OCI-M2 (cell line): ENCODE measurements around the gene WDR45B.
"Not testable (repeated sequence)": the region's sequence is repeated elsewhere in the genome, so short reads cannot be mapped to it uniquely, and the experiment has no call there.

Experiments
- DNase-seq: peaks from one replicate; lab custom pipeline; 2025; ENCODE audit not compliant: unreplicated experiment; lab: John Stamatoyannopoulos, UW

The WDR45B gene

DNA sequence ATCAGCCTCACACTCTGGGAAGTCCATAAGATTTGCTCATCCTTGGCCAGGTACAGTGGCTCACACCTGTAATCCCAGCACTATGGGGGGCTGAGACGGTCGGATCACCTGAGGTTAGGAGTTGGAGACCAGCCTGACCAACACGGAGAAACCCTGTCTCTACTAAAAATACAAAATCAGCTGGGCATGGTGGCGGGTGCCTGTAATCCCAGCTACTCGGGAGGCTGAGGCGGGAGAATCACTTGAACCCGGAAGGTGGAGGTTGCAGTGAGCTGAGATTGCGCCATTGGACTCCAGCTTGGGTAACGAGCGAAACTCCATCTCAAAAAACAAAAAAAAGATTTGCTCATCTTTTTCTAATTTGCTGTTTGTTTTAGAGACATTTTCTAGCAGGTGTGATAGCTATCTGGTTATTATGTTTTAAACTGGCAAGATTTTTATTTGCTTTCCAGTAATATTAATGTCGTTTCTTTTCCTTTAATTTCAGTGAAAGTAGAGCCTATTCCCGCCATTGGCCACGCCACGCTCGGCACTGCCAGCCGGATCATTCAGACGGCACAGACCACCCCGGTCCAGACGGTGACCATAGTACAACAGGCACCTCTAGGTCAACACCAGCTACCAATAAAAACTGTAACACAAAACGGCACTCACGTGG lies 61.5 kb downstream of the WDR45B start:
- DNase-seq: no peak

GRCh38 chr17:82585935-82586575 lies 62.2 kb downstream of the WDR45B start:
- DNase-seq: not testable (repeated sequence)

DNA sequence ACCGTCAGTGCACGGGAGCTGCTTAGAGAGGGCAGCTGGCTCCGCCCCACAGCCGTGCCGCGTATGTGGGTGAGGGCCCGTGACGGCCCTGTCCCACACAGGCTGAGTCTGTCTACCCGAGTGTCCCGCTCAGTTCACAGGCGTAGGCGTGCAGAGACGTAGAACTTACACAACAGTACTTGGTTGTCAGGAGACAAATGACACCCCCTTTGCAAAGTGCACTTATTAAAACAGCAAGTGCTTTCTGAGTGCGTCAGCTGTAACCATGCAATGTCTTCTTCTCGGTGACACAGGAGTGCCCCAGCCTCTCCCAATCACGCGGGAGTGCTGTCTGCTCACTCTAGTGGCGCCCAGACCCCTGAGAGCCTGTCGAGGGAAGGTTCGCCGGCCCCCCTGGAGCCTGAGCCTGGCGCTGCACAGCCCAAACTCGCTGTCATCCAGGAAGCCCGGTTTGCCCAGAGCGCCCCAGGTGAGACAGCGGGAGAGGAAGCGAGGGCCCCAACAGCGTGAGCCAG lies 64.5 kb downstream of the WDR45B start:
- no peak for DNase-seq

DNA sequence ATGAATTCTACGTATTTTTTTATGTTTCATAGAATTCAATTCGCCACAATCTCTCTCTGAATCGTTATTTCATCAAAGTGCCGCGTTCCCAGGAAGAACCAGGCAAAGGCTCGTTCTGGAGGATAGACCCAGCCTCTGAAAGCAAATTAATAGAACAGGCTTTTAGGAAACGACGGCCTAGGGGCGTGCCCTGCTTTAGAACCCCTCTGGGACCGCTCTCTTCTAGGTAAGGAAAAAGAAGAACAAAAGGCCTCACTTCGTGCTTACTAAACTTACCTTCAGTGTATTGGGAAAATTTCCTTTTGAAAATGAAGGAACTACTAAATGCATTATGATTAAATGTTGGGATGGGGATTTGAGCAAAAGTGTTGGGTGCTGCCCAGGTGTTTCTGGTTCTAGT lies 65.5 kb downstream of the WDR45B start:
- no peak for DNase-seq

DNA sequence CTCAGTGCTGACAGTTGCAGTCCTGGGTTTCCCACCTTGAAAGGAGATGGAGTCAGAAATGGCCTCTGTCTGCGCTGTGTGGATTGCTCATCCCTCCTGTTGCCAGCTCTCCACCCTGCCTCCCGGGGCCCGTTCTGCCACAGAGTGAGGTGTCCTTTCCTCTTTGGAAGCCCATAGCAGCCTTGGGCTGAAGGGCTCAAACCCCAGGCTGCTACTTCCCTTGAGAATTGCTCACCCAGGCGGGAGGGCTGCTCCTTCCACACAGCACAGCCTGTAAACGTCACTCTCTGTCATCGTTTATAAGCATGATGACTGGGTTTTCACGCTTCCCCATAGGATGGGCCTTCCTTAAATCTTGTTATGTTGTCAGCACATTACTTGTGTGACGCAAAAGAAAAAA lies 66.0 kb downstream of the WDR45B start:
- no peak for DNase-seq

GRCh38 chr17:82579969-82580368 lies 68.3 kb downstream of the WDR45B start:
- not testable (repeated sequence) for DNase-seq

DNA sequence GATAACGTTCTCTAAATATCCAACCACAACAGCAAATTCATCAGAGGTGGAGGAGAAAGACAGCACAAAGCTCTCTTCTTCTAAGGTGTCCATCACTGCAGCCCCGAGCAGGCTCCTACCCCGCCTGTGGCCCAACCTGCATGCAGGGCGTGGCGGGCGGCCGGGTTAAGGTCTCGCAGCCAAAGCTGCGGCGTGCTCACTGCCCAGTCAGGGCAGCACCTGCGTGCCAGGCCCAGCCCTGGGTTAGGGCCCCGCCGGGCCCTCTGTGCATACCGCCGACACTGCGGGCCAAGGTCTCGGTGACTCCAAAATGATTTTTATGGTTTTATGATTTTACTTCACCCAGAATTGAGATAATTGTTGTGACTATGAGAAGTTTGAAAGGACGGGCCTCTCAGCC lies 70.9 kb downstream of the WDR45B start:
- no peak for DNase-seq

DNA sequence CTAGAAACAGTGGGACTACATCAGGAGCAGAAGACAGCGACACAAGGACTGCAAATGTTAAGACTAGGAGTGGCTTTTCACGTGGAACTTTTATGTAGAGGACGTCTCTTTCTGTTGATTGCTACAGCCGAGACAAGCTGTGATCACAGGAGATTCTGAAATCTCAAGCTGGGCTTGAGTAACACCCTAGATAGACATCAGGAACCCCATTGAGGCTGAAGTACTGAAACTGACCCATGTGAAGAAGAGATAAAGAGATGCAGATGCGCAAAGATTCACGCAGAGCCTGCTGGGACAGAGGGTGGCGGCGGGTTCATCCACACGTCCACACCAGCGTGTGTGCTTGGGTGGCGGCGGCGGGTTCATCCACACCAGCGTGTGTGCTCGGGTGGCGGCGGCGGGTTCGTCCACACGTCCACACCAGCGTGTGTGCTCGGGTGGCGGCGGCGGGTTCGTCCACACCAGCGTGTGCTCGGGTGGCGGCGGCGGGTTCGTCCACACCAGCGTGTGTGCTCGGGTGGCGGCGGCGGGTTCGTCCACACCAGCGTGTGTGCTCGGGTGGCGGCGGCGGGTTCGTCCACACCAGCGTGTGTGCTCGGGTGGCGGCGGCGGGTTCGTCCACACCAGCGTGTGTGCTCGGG lies 72.5 kb downstream of the WDR45B start:
- DNase-seq: not testable (repeated sequence)

DNA sequence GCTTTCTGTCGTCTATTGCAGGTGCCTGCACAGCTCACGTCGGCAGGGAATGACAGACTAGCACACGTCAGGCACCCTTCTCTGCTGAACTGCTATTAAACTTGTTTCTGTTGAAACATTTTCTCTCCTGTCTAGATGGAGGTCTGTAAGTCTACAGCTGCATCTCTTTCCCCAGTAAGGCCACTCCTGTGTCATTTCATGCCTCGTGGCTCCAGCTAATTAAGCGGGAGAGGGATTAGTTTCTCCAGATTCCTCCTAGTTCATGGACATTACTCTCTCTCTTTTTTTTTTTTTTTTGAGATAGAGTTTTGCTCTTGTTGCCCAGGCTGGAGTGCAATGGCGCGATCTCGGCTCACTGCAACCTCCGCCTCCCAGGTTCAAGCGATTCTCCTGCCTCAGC lies 74.2 kb downstream of the WDR45B start:
- no peak for DNase-seq

- DNase-seq: no peak
Measured at GRCh38 chr17:82571855-82572254, 76.4 kb downstream of the WDR45B start.

DNA sequence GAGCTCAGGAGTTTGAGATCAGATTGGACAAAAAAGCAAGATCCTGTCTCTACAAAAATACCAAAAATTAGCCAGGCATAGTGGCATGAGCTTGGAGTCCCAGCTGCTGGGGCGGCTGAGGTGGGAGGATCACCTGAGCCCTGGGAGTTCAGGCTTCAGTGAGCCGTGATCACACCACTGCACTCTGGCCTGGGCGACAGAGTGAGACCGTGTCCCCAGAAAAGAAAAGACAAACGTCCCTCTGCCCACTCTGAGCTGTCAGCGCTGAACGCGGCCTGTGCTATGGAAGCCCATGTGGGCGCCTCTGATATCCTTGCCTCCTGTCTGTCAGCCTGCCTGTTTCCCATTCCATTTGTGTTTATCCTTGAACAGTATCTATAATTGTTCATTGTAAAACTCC lies 78.0 kb downstream of the WDR45B start:
- DNase-seq: no peak

DNA sequence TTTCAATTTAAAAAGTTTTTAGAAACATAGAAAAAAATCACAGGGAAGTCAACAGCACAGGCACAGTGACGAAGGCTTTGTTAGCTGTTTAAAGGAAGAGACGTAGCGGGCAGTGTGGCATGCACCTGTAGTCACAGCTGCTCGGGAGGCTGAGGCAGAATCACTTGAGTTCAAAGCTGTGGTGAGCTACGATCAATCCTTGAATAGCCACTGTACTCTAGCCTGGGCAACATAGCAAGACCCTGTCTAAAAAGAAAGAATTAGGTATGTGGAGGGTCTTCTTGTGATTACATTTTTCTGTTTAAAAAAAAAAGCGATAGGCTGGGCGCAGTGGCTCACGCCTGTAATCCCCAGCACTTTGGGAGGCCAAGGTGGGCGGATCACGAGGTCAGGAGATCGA lies 78.6 kb downstream of the WDR45B start:
- DNase-seq: no peak

DNA sequence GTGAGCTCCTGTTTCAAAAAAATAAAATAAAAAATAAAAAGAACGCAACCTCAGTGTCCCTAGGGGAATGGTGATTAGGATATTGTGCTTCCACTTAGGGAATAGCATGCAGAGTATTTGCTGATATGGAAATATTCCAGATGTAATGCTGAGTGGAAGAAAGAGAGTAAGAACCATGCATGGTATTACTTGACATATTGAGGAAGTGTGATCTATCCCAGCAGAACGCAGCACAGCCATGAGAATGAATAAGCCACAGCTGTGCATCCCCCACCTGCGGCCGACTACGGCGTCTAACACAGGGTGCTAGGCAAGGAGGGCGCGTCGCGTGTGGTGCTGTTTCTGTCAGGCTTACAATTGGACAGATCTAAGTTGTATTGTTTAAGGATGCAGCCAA lies 79.2 kb downstream of the WDR45B start:
- no peak for DNase-seq

- no peak for DNase-seq
Measured at GRCh38 chr17:82567286-82567685, 81.0 kb downstream of the WDR45B start.

DNA sequence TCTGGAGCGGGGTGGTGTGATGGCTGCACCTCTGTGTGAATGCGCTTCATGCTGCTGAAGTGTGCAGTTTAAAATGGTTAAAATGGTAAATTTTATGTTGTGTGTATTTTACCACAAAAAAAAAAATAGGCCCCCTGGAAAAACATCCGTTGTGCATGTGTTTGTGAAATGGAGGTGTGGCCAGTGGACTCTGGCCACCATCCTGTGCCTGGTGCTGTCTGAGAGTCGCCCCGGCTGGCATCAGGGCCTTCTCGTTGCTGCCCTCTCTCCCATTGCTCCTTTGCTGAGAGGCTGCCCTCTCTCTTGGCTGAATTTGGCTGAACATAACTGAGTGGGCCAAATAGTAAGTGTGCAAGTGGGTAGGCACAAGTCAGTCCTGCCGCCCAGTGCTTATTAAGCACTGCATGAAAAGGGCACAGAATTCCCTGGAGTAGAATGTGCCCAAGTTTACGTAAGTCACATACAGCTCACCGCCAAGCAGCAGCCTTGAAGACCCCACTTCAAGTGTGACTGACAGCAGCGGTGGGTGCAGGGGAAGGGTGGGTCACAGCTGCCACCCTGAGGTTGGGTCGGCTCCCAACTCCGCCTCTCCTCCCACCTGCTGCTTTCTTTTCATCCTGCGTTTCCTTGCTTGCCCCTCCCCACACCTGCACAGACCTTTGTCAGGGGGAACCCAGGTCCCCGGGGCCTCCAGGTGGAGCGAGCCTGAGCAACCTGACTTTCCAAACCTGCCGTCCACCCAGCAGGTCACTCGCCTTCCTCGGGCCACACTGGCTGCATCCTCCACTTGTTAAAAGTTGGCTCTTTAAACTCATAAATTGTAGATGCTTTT lies 81.9 kb downstream of the WDR45B start:
- no peak for DNase-seq

GRCh38 chr17:82565551-82565950 lies 82.7 kb downstream of the WDR45B start:
- no peak for DNase-seq
